K562 (cell line): ENCODE measurements around the gene FLVCR2. TPM values are rescaled to one million over a fixed set of nuclear protein-coding genes. Genes with fewer than 3 reads are reported as not detected.

ENCODE experiments used
- ATAC-seq: fragments of 200-7000 bp; cut with Tn5 transposase; 3 replicates; pipeline ENCODE4 v1.9.1; 2020; ENCODE audit warnings: moderate library complexity
- BruUV-seq: library from RNA; stranded (reverse); fragments of 400-500 nt; replicated peaks from 2 replicates; lab custom pipeline; 2021; lab: Mats Ljungman, UMichigan
- CTCF ChIA-PET: fragments of 300-600 bp; formaldehyde crosslinking; extraction: SDS; loops from one replicate; lab custom pipeline; 2021; ENCODE audit warnings: low intra/inter-chr PET ratio; lab: Yijun Ruan, JAX
- POLR2A ChIA-PET: fragments of 300-600, 350-650 bp; sonication (Branson Sonifier 250); formaldehyde crosslinking; extraction: SDS; loops from one replicate; lab custom pipeline; 2021; ENCODE audit warnings: antibody characterized with exemption, inconsistent platforms; lab: Yijun Ruan, JAX
- DNase-seq, 4 experiments: peaks; one replicate each; pipeline versions ENCODE4 v3.0.0 to v3.0.0-alpha.2; 2011 to 2018; ENCODE audit warnings: low spot score in 3 of 4, mixed read lengths in 3 of 4; ENCODE audit errors: extremely low read depth in 1 of 4
- FAIRE-seq: peaks from 2 replicates; lab custom pipeline; 2011; peaks lifted over from hg19 to GRCh38; lab: Jason Lieb, UNC
- H2AFZ ChIP-seq: 2 replicates; pipeline ENCODE4 v1.6.0; 2011; ENCODE audit warnings: low read depth, low read length, control low read depth, inconsistent platforms
- H3K27ac ChIP-seq: fragments of 200-600 bp; 3 replicates; pipeline ENCODE4 v1.8.0; 2011; ENCODE audit warnings: low read depth, mild to moderate bottlenecking, control low read depth, inconsistent platforms, low read length, moderate library complexity, mixed read lengths; ENCODE audit errors: extremely low read depth
- H3K27me3 ChIP-seq, 2 experiments: fragments of 300-600 bp in 1 of 2; 2 replicates in 1 of 2; 3 replicates in 1 of 2; pipeline versions ENCODE4 v1.6.0 to v1.8.0; 2011; ENCODE audit warnings: inconsistent platforms in 2 of 2, low read length in 2 of 2, mild to moderate bottlenecking in 1 of 2, mixed read lengths in 1 of 2, moderate library complexity in 1 of 2; ENCODE audit not compliant: control insufficient read depth in 2 of 2, insufficient read depth in 2 of 2
- H3K36me3 ChIP-seq: fragments of 300-600 bp; 3 replicates; pipeline ENCODE4 v1.8.0; 2011; ENCODE audit warnings: mild to moderate bottlenecking, low read length, inconsistent platforms; ENCODE audit not compliant: control insufficient read depth, insufficient read depth
- H3K4me1 ChIP-seq, 2 experiments: fragments of 200-600 bp in 1 of 2; replicated peaks in 1 of 2; 2 replicates in 1 of 2; 3 replicates in 1 of 2; pipeline versions ENCODE4 v1.5.1 to v1.8.0; 2011; ENCODE audit warnings: inconsistent platforms in 2 of 2, low read length in 2 of 2, mild to moderate bottlenecking in 1 of 2, mixed read lengths in 1 of 2, moderate library complexity in 1 of 2; ENCODE audit not compliant: control insufficient read depth in 2 of 2, insufficient read depth in 2 of 2
- H3K4me2 ChIP-seq: 2 replicates; pipeline ENCODE4 v1.6.1; 2011; ENCODE audit warnings: low read length, control low read depth, inconsistent platforms, mixed read lengths; ENCODE audit not compliant: insufficient read depth
- H3K4me3 ChIP-seq: fragments of 200-600 bp; sonication (generic), shearing (Covaris generic); 2 replicates; pipeline ENCODE4 v1.5.1; 2016; ENCODE audit warnings: control low read depth, inconsistent platforms
- H3K79me2 ChIP-seq: fragments of 200-600 bp; 3 replicates; pipeline ENCODE4 v1.8.0; 2011; ENCODE audit warnings: low read length, inconsistent platforms; ENCODE audit not compliant: control insufficient read depth, insufficient read depth
- H3K9ac ChIP-seq, 2 experiments: 2 replicates each; pipeline versions ENCODE4 v1.6.0 to v1.6.1; 2011; ENCODE audit warnings: low read depth in 2 of 2, low read length in 2 of 2, control low read depth in 1 of 2, inconsistent platforms in 1 of 2, mild to moderate bottlenecking in 1 of 2, mixed read lengths in 1 of 2; ENCODE audit not compliant: insufficient read depth in 1 of 2
- H3K9me1 ChIP-seq: one replicate; pipeline ENCODE4 v1.6.0; 2011; ENCODE audit warnings: inconsistent platforms, mild to moderate bottlenecking, low read length, moderate library complexity; ENCODE audit not compliant: control insufficient read depth, insufficient read depth
- H3K9me3 ChIP-seq: replicated peaks from 2 replicates; pipeline ENCODE4 v1.5.1; 2011; ENCODE audit warnings: low read depth, low read length, inconsistent platforms; ENCODE audit not compliant: control insufficient read depth, insufficient read depth
- H4K20me1 ChIP-seq: replicated peaks from 2 replicates; pipeline ENCODE4 v1.6.1; 2011; ENCODE audit warnings: low read length, inconsistent platforms, mixed read lengths; ENCODE audit not compliant: control insufficient read depth, insufficient read depth
- BRD4 ChIP-seq: fragments of 200-600 bp; sonication (generic); IDR thresholded peaks from 2 replicates; pipeline ENCODE4 v1.6.1; 2017; ENCODE audit warnings: inconsistent platforms
- CCAR2 ChIP-seq: fragments of 200-400 bp; formaldehyde crosslinking; IDR thresholded peaks from 2 replicates; pipeline ENCODE4 v1.6.1; 2017; ENCODE audit warnings: mild to moderate bottlenecking, low read depth, low read length
- ERF ChIP-seq: fragments of 450-650 bp; formaldehyde crosslinking; IDR thresholded peaks from 2 replicates; pipeline ENCODE4 v1.4.0; 2020; ENCODE audit warnings: mild to moderate bottlenecking, mixed read lengths
- IFI16 ChIP-seq: fragments of 250-450 bp; sonication (Bioruptor Pico); IDR thresholded peaks from 2 replicates; pipeline ENCODE4 v2.1.2; 2022; ENCODE audit warnings: mild to moderate bottlenecking, inconsistent platforms
- NRF1 ChIP-seq, 2 experiments: fragments of 450-650 bp; IDR thresholded peaks in 1 of 2; conservative IDR thresholded peaks in 1 of 2; 2 replicates each; pipeline ENCODE4 v1.6.1; 2014; ENCODE audit warnings: mild to moderate bottlenecking in 2 of 2
- PHF20 ChIP-seq: fragments of 450-650 bp; IDR thresholded peaks from 2 replicates; pipeline ENCODE4 v1.6.1; 2018; ENCODE audit not compliant: partially characterized antibody
- RB1 ChIP-seq: fragments of 450-650 bp; IDR thresholded peaks from 2 replicates; pipeline ENCODE4 v1.6.1; 2017; ENCODE audit warnings: low read depth, mild to moderate bottlenecking
- SNRNP70 ChIP-seq: fragments of 200-400 bp; formaldehyde crosslinking; optimal IDR thresholded peaks from 2 replicates; pipeline ENCODE3; 2017; ENCODE audit warnings: low read depth, low read length
- TBP ChIP-seq: optimal IDR thresholded peaks from 2 replicates; pipeline ENCODE3; 2011; ENCODE audit warnings: low read depth, low read length, improper control_type of control experiment
- TRIM28 ChIP-seq: fragments of 450-650 bp; IDR thresholded peaks from 2 replicates; pipeline ENCODE4 v1.6.1; 2017
- ZFX ChIP-seq: sonication (generic); formaldehyde crosslinking; IDR thresholded peaks from 2 replicates; pipeline ENCODE4 v1.8.0; 2022; ENCODE audit warnings: mild to moderate bottlenecking, missing genetic modification reagents, moderate library complexity
- ZNF384 ChIP-seq: IDR thresholded peaks from 2 replicates; pipeline ENCODE4 v1.6.1; 2012; ENCODE audit warnings: low read depth, low read length, improper control_type of control experiment
- ZNF778 ChIP-seq: fragments of 450-650 bp; formaldehyde crosslinking; IDR thresholded peaks from 2 replicates; pipeline ENCODE4 v1.4.0; 2020; ENCODE audit warnings: mild to moderate bottlenecking, moderate library complexity
- WGBS: fragments of 100-300 bp; shearing (Covaris generic); methylation state at CpG from one replicate; pipeline ENCODE4 v1.1.6; 2016; ENCODE audit warnings: low coverage, mixed read lengths; ENCODE audit not compliant: insufficient coverage; ENCODE audit errors: missing lambda C conversion rate; 5-methylcytosine and 5-hydroxymethylcytosine counted together
- in situ Hi-C: fragments of 300-500 bp; cut with MboI; formaldehyde crosslinking; loops from 4 replicates; pipeline ENCODE4 v1.15.0; 2018; ENCODE audit warnings: inconsistent platforms, mixed read lengths
- intact Hi-C: fragments of 100-400 bp; cut with micrococcal nuclease; formaldehyde crosslinking; loops from 2 replicates; pipeline ENCODE4 v1.14.2; 2022
- polyA plus RNA-seq, 8 experiments: library from polyadenylated mRNA; depleted of rRNA in 4 of 8; stranded (reverse) in 5 of 8; unstranded in 3 of 8; fragments of >200 nt; fragmentation: Nextera tagmentation in 2 of 8; fragmentation: Illumina TruSeq in 1 of 8; extraction: Ambion mirVana in 2 of 8; extraction: Trizol in 1 of 8; gene quantifications; 2 replicates each; pipeline versions ENCODE4 v1.2.1 to v1.2.3, GENCODE V29; 2011 to 2014; ENCODE audit warnings: inconsistent platforms in 1 of 8, missing spikeins in 1 of 8
- total RNA-seq, 7 experiments: library from RNA; depleted of rRNA in 6 of 7; stranded (reverse); fragments of >200 nt in 6 of 7; fragmentation: Illumina TruSeq in 2 of 7; extraction: Trizol in 2 of 7; gene quantifications; 2 replicates each; pipeline versions ENCODE4 v1.2.1 to v1.2.3, GENCODE V29; 2011 to 2021; ENCODE audit warnings: low replicate concordance in 1 of 7
- TF ChIP-seq, protein P1 (sequence below), 2 experiments: IDR thresholded peaks; 2 replicates each; pipeline ENCODE4 v1.6.1; 2011; ENCODE audit warnings: borderline replicate concordance in 1 of 2, control low read depth in 1 of 2, low read depth in 1 of 2, low read length in 1 of 2, mild to moderate bottlenecking in 1 of 2, mixed read lengths in 1 of 2, moderate library complexity in 1 of 2; ENCODE audit not compliant: insufficient read depth in 1 of 2, insufficient read length in 1 of 2, poor library complexity in 1 of 2, severe bottlenecking in 1 of 2; ENCODE audit errors: extremely low read depth in 1 of 2
- TF ChIP-seq, protein P2 (sequence below): fragments of 450-650 bp; formaldehyde crosslinking; IDR thresholded peaks from 2 replicates; pipeline ENCODE4 v1.4.0; 2022; ENCODE audit warnings: missing genetic modification characterization

FLVCR2 gene
- total and polyA plus RNA-seq, 9 of the 15 experiments (the other 6 are each of a cell fraction or from before 2014, with no cell fraction given), result 1.5 TPM; not detected in 8

DNA sequence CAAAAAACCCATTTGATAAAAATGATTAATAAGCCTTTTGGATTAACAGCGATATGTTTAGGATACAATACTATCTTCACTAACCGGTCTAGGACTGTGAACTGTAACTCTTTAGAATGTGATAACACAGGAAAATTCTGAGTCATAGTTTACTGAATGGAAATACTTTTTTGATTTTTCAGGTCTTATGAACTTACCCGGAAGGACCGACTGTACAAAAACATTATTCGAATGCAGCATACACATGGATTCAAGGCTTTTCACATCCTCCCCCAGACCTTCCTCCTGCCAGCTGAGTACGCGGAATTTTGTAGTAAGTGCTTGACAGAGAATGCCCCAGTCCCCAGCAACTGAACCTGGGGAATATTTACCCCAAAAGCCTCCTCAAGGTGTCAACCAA is 111.6 kb downstream of the FLVCR2 start:
- no TSS peak for BruUV-seq
- intact Hi-C loops, result loop anchor here (10.0 kb wide), 1 partner anchor 65 kb away; no protein-coding TSS in a partner anchor

More for the DNA sequence above, 111.6 kb downstream of the FLVCR2 start:
- Histone ChIP-seq H3K9ac (no peak overlapping the region), H3K9me1 (no peaks in the 10 kb centered on the region), H3K36me3 (peaks cover 18% of the 10 kb centered on the region; the same call in 1 of the 3 replicates), H3K4me3 (no peak overlapping the region), H3K27ac (no peak overlapping the region), H4K20me1 (no peaks in the 10 kb centered on the region), H2AFZ (no peak overlapping the region), H3K9me3 (no peaks in the 10 kb centered on the region), H3K4me1 (no peaks in the 10 kb centered on the region), H3K4me2 (no peak overlapping the region), H3K27me3 (no peaks in the 10 kb centered on the region), H3K79me2 (no peaks in the 10 kb centered on the region)
- CTCF ChIA-PET, result no interaction called here
- WGBS, result 95% methylated on average over 5 of the region's 7 CpGs
- no peak for TF ChIP-seq CCAR2
- no peak for TF ChIP-seq NRF1 (conservative IDR thresholded peaks at IDR 0.05 in 1 of 2, IDR thresholded peaks at IDR 0.05 in 1 of 2)
- no peak for TF ChIP-seq ZFX (CRISPR knock-in tag)
- no peak for TF ChIP-seq PHF20
- no peak for TF ChIP-seq TRIM28
- no peak for TF ChIP-seq ZNF778 (CRISPR knock-in tag)
- TF ChIP-seq RB1, result no peak
- no peak for TF ChIP-seq IFI16 (CRISPR knock-in tag)
- no peak for TF ChIP-seq ZNF384
- no peak for TF ChIP-seq ERF (CRISPR knock-in tag)
- TF ChIP-seq, protein P1, sequence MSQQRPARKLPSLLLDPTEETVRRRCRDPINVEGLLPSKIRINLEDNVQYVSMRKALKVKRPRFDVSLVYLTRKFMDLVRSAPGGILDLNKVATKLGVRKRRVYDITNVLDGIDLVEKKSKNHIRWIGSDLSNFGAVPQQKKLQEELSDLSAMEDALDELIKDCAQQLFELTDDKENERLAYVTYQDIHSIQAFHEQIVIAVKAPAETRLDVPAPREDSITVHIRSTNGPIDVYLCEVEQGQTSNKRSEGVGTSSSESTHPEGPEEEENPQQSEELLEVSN (IDR thresholded peaks at IDR 0.05; ENCODE audit: borderline replicate concordance in 1 of 2, extremely low read depth in 1 of 2, insufficient read depth in 1 of 2, insufficient read length in 1 of 2, low read depth in 1 of 2, low read length in 1 of 2, poor library complexity in 1 of 2, severe bottlenecking in 1 of 2), result no peak
- no peak for TF ChIP-seq TBP
- no peak for TF ChIP-seq BRD4
- TF ChIP-seq, protein P2, sequence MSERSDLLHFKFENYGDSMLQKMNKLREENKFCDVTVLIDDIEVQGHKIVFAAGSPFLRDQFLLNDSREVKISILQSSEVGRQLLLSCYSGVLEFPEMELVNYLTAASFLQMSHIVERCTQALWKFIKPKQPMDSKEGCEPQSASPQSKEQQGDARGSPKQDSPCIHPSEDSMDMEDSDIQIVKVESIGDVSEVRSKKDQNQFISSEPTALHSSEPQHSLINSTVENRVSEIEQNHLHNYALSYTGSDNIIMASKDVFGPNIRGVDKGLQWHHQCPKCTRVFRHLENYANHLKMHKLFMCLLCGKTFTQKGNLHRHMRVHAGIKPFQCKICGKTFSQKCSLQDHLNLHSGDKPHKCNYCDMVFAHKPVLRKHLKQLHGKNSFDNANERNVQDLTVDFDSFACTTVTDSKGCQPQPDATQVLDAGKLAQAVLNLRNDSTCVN (CRISPR knock-in tag), result no peak
- TF ChIP-seq SNRNP70, result no peak
- in situ Hi-C loops, result no loop called here
- ATAC-seq, result no peak
- FAIRE-seq, result no peak
- POLR2A ChIA-PET, result no interaction called here
- no peak for DNase-seq
